GM06990 (cell line): ENCODE data around the gene ACIN1.

Source experiments
- DNase-seq: peaks from one replicate; pipeline ENCODE4 v3.0.0-alpha.2; 2011; ENCODE audit not compliant: insufficient read length; ENCODE audit errors: extremely low read depth
- H3K27me3 ChIP-seq: replicated peaks from 2 replicates; pipeline ENCODE4 v1.6.0; 2011; ENCODE audit warnings: low read length; ENCODE audit not compliant: control insufficient read depth, insufficient read depth
- H3K36me3 ChIP-seq: 2 replicates; pipeline ENCODE4 v1.5.1; 2011; ENCODE audit warnings: low read length; ENCODE audit not compliant: control insufficient read depth, insufficient read depth
- H3K4me3 ChIP-seq: replicated peaks from 2 replicates; pipeline ENCODE4 v1.5.1; 2011; ENCODE audit warnings: low read depth, mild to moderate bottlenecking, control low read depth, low read length
- TF ChIP-seq, protein P1 (sequence below): IDR thresholded peaks from 2 replicates; pipeline ENCODE4 v1.5.1; 2011; ENCODE audit warnings: low read length, control low read depth, mild to moderate bottlenecking, inconsistent platforms; ENCODE audit not compliant: insufficient read depth, poor library complexity, severe bottlenecking

Gene ACIN1

DNA sequence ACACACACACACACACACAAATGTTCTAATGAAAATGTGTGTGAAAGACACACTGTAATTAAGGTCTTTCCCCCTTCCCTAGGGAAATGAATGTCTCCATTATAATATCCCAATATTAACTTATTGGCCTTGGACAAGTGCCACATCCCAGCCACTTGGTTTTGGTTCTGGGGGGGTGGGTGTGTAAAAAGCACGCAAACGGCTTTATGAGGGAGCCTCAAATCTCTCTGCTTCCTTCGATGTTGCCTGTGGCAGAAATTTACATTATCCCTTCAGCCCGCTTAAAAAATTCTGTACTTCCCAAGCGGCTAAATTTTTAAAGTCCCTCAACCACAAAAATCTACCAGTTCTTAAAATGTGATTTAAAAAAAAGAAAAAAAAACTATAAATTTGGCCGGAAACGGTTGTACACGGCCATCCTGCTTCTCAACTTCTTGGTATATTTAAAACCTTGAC, 85.4 kb downstream of the ACIN1 start:
- DNase-seq, result no peak
- TF ChIP-seq, protein P1, sequence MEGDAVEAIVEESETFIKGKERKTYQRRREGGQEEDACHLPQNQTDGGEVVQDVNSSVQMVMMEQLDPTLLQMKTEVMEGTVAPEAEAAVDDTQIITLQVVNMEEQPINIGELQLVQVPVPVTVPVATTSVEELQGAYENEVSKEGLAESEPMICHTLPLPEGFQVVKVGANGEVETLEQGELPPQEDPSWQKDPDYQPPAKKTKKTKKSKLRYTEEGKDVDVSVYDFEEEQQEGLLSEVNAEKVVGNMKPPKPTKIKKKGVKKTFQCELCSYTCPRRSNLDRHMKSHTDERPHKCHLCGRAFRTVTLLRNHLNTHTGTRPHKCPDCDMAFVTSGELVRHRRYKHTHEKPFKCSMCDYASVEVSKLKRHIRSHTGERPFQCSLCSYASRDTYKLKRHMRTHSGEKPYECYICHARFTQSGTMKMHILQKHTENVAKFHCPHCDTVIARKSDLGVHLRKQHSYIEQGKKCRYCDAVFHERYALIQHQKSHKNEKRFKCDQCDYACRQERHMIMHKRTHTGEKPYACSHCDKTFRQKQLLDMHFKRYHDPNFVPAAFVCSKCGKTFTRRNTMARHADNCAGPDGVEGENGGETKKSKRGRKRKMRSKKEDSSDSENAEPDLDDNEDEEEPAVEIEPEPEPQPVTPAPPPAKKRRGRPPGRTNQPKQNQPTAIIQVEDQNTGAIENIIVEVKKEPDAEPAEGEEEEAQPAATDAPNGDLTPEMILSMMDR, result no peak
- H3K27me3 ChIP-seq, result no peaks in the 10 kb centered on the region
- H3K36me3 ChIP-seq, result no peaks in the 10 kb centered on the region
- H3K4me3 ChIP-seq, result peak overlapping the region; percentile 65

DNA sequence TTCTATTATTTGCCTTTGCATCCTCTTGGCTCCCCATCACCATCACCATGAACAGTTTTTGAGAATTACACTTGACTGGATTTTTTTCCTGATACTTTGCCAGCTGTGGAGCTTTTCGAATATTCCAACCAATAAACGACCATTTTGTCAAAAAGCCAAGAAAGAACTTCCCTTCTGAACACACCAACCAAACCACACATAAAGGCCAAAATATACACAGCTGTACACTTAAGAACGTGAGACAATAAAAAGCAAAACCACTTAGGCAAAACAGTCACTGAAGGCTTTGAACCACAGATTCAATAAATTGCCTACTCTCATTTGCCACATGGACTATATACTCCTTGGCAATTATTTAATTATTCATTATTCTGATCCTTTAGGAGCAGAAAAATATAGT, 86.1 kb downstream of the ACIN1 start:
- no peak for DNase-seq
- TF ChIP-seq, protein P1, result no peak
- H3K36me3 ChIP-seq, result no peaks in the 10 kb centered on the region
- H3K27me3 ChIP-seq, result no peaks in the 10 kb centered on the region
- H3K4me3 ChIP-seq, result peak overlapping the region; percentile 3; the same call in 1 of the 2 replicates
